ENCODE measurements around the gene CNMD. TPM values are rescaled to one million over a fixed set of nuclear protein-coding genes. Genes with fewer than 3 reads are reported as not detected.

The CNMD gene
- polyA plus RNA-seq, 1 donor (not counting 4 experiments of a cell fraction or from before 2014, with no cell fraction given) = not detected

DNA sequence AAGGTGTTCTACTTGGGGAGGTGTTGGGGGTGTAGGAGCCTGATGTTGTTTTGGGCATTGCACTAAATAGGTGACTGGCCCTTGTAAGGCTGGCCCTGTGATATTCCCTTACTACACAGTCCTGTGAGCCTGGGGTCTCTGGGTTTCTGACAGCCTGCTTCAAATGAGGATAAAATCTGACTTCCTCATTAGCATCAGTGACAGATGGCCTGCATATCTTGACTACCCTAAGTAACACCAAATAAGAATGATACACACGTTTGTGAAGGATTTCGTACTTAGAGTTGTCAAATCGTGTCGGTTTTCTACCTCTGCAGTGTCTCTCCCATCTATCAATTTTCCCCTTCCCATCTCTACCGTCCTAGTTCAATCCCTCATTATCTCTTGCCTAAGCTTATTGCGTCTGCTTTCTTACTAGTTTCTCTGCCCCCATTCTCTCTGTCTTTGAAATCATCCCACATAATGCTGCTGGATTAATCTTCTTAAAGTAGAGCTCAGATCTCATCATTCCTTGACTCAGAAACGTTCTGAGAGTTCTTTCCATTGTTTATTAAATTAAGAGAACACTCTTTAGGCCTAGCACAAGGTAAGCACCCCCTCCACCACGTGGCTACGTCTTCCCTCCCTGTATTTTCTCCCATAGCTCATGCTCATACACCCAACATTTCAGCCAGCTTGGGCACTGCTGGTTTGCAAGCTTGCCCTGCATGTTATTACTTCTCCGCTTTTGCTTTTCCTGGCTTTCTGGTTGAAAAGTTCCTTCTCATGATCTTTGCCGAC, 26.2 kb upstream of the CNMD start:
- Histone ChIP-seq H3K4me2 (ENCODE audit: control insufficient read depth, extremely low read depth, insufficient read depth, low read depth, low read length) (no peak overlapping the region), H3K79me2 (ENCODE audit: control insufficient read depth, insufficient read depth, low read length) (no peaks in the 10 kb centered on the region), H3K27me3 (ENCODE audit: control insufficient read depth, extremely low read depth, insufficient read depth, low read length) (no peaks in the 10 kb centered on the region), H3K4me1 (ENCODE audit: control insufficient read depth, extremely low read depth, insufficient read depth, low read length) (no peaks in the 10 kb centered on the region), H3K27ac (ENCODE audit: control insufficient read depth, insufficient read depth, low read length) (no peak overlapping the region), H3K9ac (ENCODE audit: control insufficient read depth, extremely low read depth, insufficient read depth, low read length) (no peak overlapping the region), H3K9me1 (ENCODE audit: control insufficient read depth, extremely low read depth, insufficient read depth, low read length) (no peaks in the 10 kb centered on the region), H4K20me1 (ENCODE audit: control insufficient read depth, extremely low read depth, insufficient read depth, low read length) (no peaks in the 10 kb centered on the region), H3K4me3 (ENCODE audit: control insufficient read depth in 2 of 3, extremely low read depth in 1 of 3, insufficient read depth in 2 of 3, low read depth in 1 of 3, low read length in 3 of 3) (no peak overlapping the region), H3K36me3 (ENCODE audit: control insufficient read depth in 2 of 2, extremely low read depth in 1 of 2, insufficient read depth in 2 of 2, low read length in 2 of 2) (no peaks in the 10 kb centered on the region), H2AFZ (ENCODE audit: control insufficient read depth, low read length) (no peak overlapping the region), H3K9me3 (ENCODE audit: control insufficient read depth, low read depth, low read length) (no peaks in the 10 kb centered on the region)
- DNase-seq (ENCODE audit: low read depth, low spot score) (no peak), FAIRE-seq (no peak)
- TF ChIP-seq, protein P1, sequence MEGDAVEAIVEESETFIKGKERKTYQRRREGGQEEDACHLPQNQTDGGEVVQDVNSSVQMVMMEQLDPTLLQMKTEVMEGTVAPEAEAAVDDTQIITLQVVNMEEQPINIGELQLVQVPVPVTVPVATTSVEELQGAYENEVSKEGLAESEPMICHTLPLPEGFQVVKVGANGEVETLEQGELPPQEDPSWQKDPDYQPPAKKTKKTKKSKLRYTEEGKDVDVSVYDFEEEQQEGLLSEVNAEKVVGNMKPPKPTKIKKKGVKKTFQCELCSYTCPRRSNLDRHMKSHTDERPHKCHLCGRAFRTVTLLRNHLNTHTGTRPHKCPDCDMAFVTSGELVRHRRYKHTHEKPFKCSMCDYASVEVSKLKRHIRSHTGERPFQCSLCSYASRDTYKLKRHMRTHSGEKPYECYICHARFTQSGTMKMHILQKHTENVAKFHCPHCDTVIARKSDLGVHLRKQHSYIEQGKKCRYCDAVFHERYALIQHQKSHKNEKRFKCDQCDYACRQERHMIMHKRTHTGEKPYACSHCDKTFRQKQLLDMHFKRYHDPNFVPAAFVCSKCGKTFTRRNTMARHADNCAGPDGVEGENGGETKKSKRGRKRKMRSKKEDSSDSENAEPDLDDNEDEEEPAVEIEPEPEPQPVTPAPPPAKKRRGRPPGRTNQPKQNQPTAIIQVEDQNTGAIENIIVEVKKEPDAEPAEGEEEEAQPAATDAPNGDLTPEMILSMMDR (optimal IDR thresholded peaks at IDR 0.05 in 1 of 3, IDR thresholded peaks at IDR 0.05 in 1 of 3, conservative IDR thresholded peaks at IDR 0.05 in 1 of 3; ENCODE audit: extremely low read depth in 1 of 3, insufficient read depth in 2 of 3, low read length in 3 of 3) = no peak
- dilution Hi-C loops (cut with MboI; ENCODE audit: extremely low pct_ligation_motif_present, low sequenced_read_pairs) = no loop called here

DNA sequence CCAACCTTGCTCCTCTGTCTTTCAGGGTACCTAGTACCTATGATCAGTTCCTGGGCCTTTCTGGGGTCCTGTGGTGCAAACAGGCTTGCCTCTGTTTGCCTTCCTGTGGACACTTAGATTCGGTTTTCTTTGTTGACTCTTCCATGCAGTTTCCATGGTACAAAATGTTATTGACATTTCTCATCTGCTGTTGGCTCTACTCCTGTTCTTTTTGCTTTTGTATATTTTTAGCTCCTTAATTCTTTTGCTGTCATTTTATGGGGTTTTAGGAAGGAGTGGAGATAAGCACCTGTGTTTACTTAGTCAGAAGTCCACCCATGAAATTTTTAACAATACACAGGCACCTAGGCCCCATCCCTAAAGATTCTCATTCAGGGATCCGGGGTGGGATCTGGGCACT, 20.5 kb upstream of the CNMD start:
- dilution Hi-C loops (cut with MboI; ENCODE audit: extremely low pct_ligation_motif_present, low sequenced_read_pairs) = no loop called here
- Histone ChIP-seq H3K9ac (ENCODE audit: control insufficient read depth, extremely low read depth, insufficient read depth, low read length) (no peak overlapping the region), H3K36me3 (ENCODE audit: control insufficient read depth in 2 of 2, extremely low read depth in 1 of 2, insufficient read depth in 2 of 2, low read length in 2 of 2) (no peaks in the 10 kb centered on the region), H3K4me1 (ENCODE audit: control insufficient read depth, extremely low read depth, insufficient read depth, low read length) (no peaks in the 10 kb centered on the region), H3K4me3 (ENCODE audit: control insufficient read depth in 2 of 3, extremely low read depth in 1 of 3, insufficient read depth in 2 of 3, low read depth in 1 of 3, low read length in 3 of 3) (no peak overlapping the region), H2AFZ (ENCODE audit: control insufficient read depth, low read length) (no peak overlapping the region), H4K20me1 (ENCODE audit: control insufficient read depth, extremely low read depth, insufficient read depth, low read length) (no peaks in the 10 kb centered on the region), H3K79me2 (ENCODE audit: control insufficient read depth, insufficient read depth, low read length) (no peaks in the 10 kb centered on the region), H3K9me3 (ENCODE audit: control insufficient read depth, low read depth, low read length) (no peaks in the 10 kb centered on the region), H3K4me2 (ENCODE audit: control insufficient read depth, extremely low read depth, insufficient read depth, low read depth, low read length) (no peak overlapping the region), H3K27me3 (ENCODE audit: control insufficient read depth, extremely low read depth, insufficient read depth, low read length) (no peaks in the 10 kb centered on the region), H3K9me1 (ENCODE audit: control insufficient read depth, extremely low read depth, insufficient read depth, low read length) (no peaks in the 10 kb centered on the region), H3K27ac (ENCODE audit: control insufficient read depth, insufficient read depth, low read length) (no peak overlapping the region)
- FAIRE-seq (no peak), DNase-seq (ENCODE audit: low read depth, low spot score) (no peak)
- TF ChIP-seq, protein P1 (optimal IDR thresholded peaks at IDR 0.05 in 1 of 3, IDR thresholded peaks at IDR 0.05 in 1 of 3, conservative IDR thresholded peaks at IDR 0.05 in 1 of 3; ENCODE audit: extremely low read depth in 1 of 3, insufficient read depth in 2 of 3, low read length in 3 of 3) = no peak
- no peak for TF ChIP-seq EZH2 (IDR thresholded peaks at IDR 0.05; ENCODE audit: low read length)
